GM12878 (cell line): Measurements from ENCODE around the gene RASGEF1B. TPM values are rescaled to one million over a fixed set of nuclear protein-coding genes. Genes with fewer than 3 reads are reported as not detected.

Source experiments
- ATAC-seq: fragments of 200-7000 bp; cut with Tn5 transposase; 3 replicates; pipeline ENCODE4 v1.9.1; 2020; ENCODE audit warnings: mild to moderate bottlenecking, moderate library complexity
- BruUV-seq: library from RNA; stranded (reverse); fragments of 400-500 nt; replicated peaks from 2 replicates; lab custom pipeline; 2021; lab: Mats Ljungman, UMichigan
- CTCF ChIA-PET: fragments of 300-600 bp; sonication (Branson Sonifier 250); formaldehyde crosslinking; extraction: SDS; loops from one replicate; lab custom pipeline; 2021; ENCODE audit warnings: inconsistent platforms; lab: Yijun Ruan, JAX
- POLR2A ChIA-PET: fragments of 350-600 bp; formaldehyde crosslinking; extraction: SDS; loops from one replicate; lab custom pipeline; 2021; ENCODE audit warnings: inconsistent platforms; lab: Charles Lee
- RAD21 ChIA-PET: fragments of 300-600 bp; sonication (Branson Sonifier 250); formaldehyde crosslinking; loops from one replicate; lab custom pipeline; 2023; ENCODE audit warnings: antibody characterized with exemption; ENCODE audit not compliant: unreplicated experiment; lab: Charles Lee
- SMC1A ChIA-PET: fragments of 300-600 bp; sonication (Branson Sonifier 250); formaldehyde crosslinking; loops from one replicate; lab custom pipeline; 2023; ENCODE audit not compliant: unreplicated experiment, uncharacterized antibody; lab: Charles Lee
- DNase-seq: peaks from one replicate; pipeline ENCODE4 v3.0.0-alpha.2; 2011; ENCODE audit warnings: low read depth, low spot score
- FAIRE-seq: peaks from 3 replicates; lab custom pipeline; 2011; peaks lifted over from hg19 to GRCh38; lab: Jason Lieb, UNC
- H2AFZ ChIP-seq: 2 replicates; pipeline ENCODE4 v1.6.0; 2011; ENCODE audit warnings: low read depth, low read length, control low read depth; ENCODE audit not compliant: control insufficient read depth
- H3K27ac ChIP-seq: 2 replicates; pipeline ENCODE4 v1.5.1; 2011; ENCODE audit warnings: control low read depth; ENCODE audit not compliant: control insufficient read depth, insufficient read depth
- H3K27me3 ChIP-seq, 2 experiments: replicated peaks in 1 of 2; 2 replicates each; pipeline versions ENCODE4 v1.6.0 to v1.6.1; 2011; ENCODE audit warnings: low read length in 1 of 2; ENCODE audit not compliant: control insufficient read depth in 2 of 2, insufficient read depth in 2 of 2
- H3K36me3 ChIP-seq, 2 experiments: 2 replicates each; pipeline ENCODE4 v1.5.1; 2011; ENCODE audit warnings: low read length in 1 of 2; ENCODE audit not compliant: control insufficient read depth in 2 of 2, insufficient read depth in 2 of 2
- H3K4me1 ChIP-seq: 2 replicates; pipeline ENCODE4 v1.6.1; 2011; ENCODE audit warnings: mild to moderate bottlenecking, low read length, moderate library complexity, mixed read lengths; ENCODE audit not compliant: control insufficient read depth, insufficient read depth
- H3K4me2 ChIP-seq: 2 replicates; pipeline ENCODE4 v1.6.0; 2011; ENCODE audit warnings: control low read depth; ENCODE audit not compliant: control insufficient read depth, insufficient read depth
- H3K4me3 ChIP-seq: fragments of 200-600 bp; sonication (generic); 2 replicates; pipeline ENCODE4 v1.5.1; 2016
- H3K79me2 ChIP-seq: 2 replicates; pipeline ENCODE4 v1.6.0; 2011; ENCODE audit warnings: low read length; ENCODE audit not compliant: control insufficient read depth, insufficient read depth
- H3K9ac ChIP-seq: 2 replicates; pipeline ENCODE4 v1.8.0; 2011; ENCODE audit warnings: low read length, control low read depth, mixed read lengths; ENCODE audit not compliant: control insufficient read depth, insufficient read depth
- H3K9me3 ChIP-seq: replicated peaks from 3 replicates; pipeline ENCODE4 v1.5.1; 2011; ENCODE audit warnings: mild to moderate bottlenecking, low read length; ENCODE audit not compliant: control insufficient read depth, insufficient read depth
- H4K20me1 ChIP-seq: 2 replicates; pipeline ENCODE4 v1.6.0; 2011; ENCODE audit not compliant: control insufficient read depth, insufficient read depth
- BHLHE40 ChIP-seq, 2 experiments: fragments of 450-650 bp in 1 of 2; IDR thresholded peaks; 2 replicates each; pipeline ENCODE4 v1.6.1; 2011 to 2017; ENCODE audit warnings: low read depth in 2 of 2, borderline replicate concordance in 1 of 2, improper control_type of control experiment in 1 of 2, low read length in 1 of 2, mild to moderate bottlenecking in 1 of 2
- GABPA ChIP-seq: IDR thresholded peaks from 2 replicates; pipeline ENCODE4 v1.6.1; 2014; ENCODE audit warnings: antibody characterized with exemption, low read depth, mild to moderate bottlenecking, inconsistent platforms
- NR2C1 ChIP-seq: fragments of 450-650 bp; IDR thresholded peaks from 2 replicates; pipeline ENCODE4 v1.6.1; 2017; ENCODE audit warnings: antibody characterized with exemption, mild to moderate bottlenecking, moderate library complexity
- PAX5 ChIP-seq: IDR thresholded peaks from 2 replicates; pipeline ENCODE4 v1.6.1; 2011; ENCODE audit warnings: low read depth, low read length, borderline replicate concordance
- PML ChIP-seq: IDR thresholded peaks from 2 replicates; pipeline ENCODE4 v1.6.1; 2012; ENCODE audit warnings: low read length, inconsistent platforms
- RUNX3 ChIP-seq: IDR thresholded peaks from 2 replicates; pipeline ENCODE4 v1.6.1; 2012; ENCODE audit warnings: low read length, inconsistent platforms
- SPI1 ChIP-seq: IDR thresholded peaks from 2 replicates; pipeline ENCODE4 v1.6.1; 2011; ENCODE audit warnings: low read depth, mild to moderate bottlenecking, low read length, moderate library complexity, borderline replicate concordance; ENCODE audit not compliant: insufficient read depth
- SRF ChIP-seq, 2 experiments: IDR thresholded peaks; 2 replicates each; pipeline ENCODE4 v1.6.1; 2011; ENCODE audit warnings: low read depth in 2 of 2, low read length in 2 of 2, mild to moderate bottlenecking in 1 of 2, moderate library complexity in 1 of 2
- YY1 ChIP-seq: IDR thresholded peaks from 2 replicates; pipeline ENCODE4 v1.6.1; 2011; ENCODE audit warnings: low read depth, mild to moderate bottlenecking, low read length
- WGBS: methylation state at CpG from one replicate; pipeline ENCODE4 v1.1.6; 2016; ENCODE audit warnings: low lambda C conversion rate; ENCODE audit not compliant: insufficient replicate concordance, insufficient coverage; ENCODE audit errors: missing lambda C conversion rate; 5-methylcytosine and 5-hydroxymethylcytosine counted together
- in situ Hi-C: fragments of 300-500 bp; cut with MboI; formaldehyde crosslinking; loops from 9 replicates; pipeline ENCODE4 v1.14.3; 2018; ENCODE audit warnings: mixed read lengths
- intact Hi-C: fragments of 100-400 bp; cut with micrococcal nuclease; formaldehyde crosslinking; loops from one replicate; pipeline ENCODE4 v1.14.2; 2022; ENCODE audit not compliant: unreplicated experiment
- polyA plus RNA-seq, 11 experiments: library from polyadenylated mRNA; depleted of rRNA in 4 of 11; unstranded in 6 of 11; stranded (reverse) in 5 of 11; fragments of >200 nt; fragmentation: Nextera tagmentation in 4 of 11; fragmentation: Illumina TruSeq in 1 of 11; extraction: Ambion mirVana in 4 of 11; extraction: Trizol in 1 of 11; gene quantifications; 1 replicate in 1 of 11; 2 replicates in 10 of 11; pipeline versions ENCODE4 v1.2.1 to v1.2.3, GENCODE V29; 2011 to 2016; ENCODE audit warnings: inconsistent platforms in 2 of 11, missing spikeins in 2 of 11, low read depth in 1 of 11
- total RNA-seq, 4 experiments: library from RNA; depleted of rRNA in 3 of 4; stranded (reverse); fragments of >200 nt in 3 of 4; fragmentation: Illumina TruSeq in 1 of 4; extraction: Trizol in 1 of 4; gene quantifications; 2 replicates each; pipeline versions ENCODE4 v1.2.1 to v1.2.3, GENCODE V29; 2013 to 2021
- TF ChIP-seq, protein P1 (sequence below): fragments of 450-650 bp; IDR thresholded peaks from 2 replicates; pipeline ENCODE4 v1.6.1; 2017; ENCODE audit warnings: mild to moderate bottlenecking, moderate library complexity

Gene RASGEF1B
- total and polyA plus RNA-seq, 10 of the 15 experiments (the other 5 are each of a cell fraction or from before 2014, with no cell fraction given), result 0.03 to 0.24 (median 0.10) TPM; not detected in 2

DNA sequence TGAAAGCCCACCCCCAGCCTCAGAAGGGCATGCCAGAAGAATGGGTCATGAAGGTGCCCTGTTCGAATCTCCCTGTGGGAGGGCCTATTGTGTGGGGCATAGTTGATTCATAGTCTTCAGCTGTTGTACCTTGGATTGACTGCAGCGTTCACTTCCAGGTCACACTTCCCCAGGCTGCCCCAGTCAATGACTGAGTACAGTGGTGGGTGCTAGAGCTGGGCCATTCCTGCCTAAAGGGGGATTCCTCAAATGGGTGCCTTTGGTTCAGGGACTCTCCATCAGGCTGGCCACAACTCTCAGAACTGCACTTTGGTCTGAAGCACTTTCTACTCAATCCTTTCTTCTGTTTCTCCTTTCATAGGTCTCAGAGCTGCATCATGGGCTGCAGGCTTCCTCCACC is 35.0 kb upstream of the RASGEF1B start:
- TF ChIP-seq PAX5 (peak; percentile 37; the same call in 1 of the 2 replicates), GABPA (peak; percentile 58; the same call in 1 of the 2 replicates), NR2C1 (peak; percentile 71), PML (no peak), SPI1 (peak; percentile 38; the same call in 1 of the 2 replicates), SRF (IDR thresholded peaks at IDR 0.05; ENCODE audit: low read depth in 2 of 2, low read length in 2 of 2) (no peak), RUNX3 (peak; percentile 59), YY1 (0 out of 2 replicates have a peak, but pooled peaks have one; percentile 29), BHLHE40 (IDR thresholded peaks at IDR 0.05; ENCODE audit: borderline replicate concordance in 1 of 2, low read depth in 2 of 2, low read length in 1 of 2) (peak in 1 of 2 experiments; percentile 17; a peak in 1 of 4 replicates)
- TF ChIP-seq, protein P1, sequence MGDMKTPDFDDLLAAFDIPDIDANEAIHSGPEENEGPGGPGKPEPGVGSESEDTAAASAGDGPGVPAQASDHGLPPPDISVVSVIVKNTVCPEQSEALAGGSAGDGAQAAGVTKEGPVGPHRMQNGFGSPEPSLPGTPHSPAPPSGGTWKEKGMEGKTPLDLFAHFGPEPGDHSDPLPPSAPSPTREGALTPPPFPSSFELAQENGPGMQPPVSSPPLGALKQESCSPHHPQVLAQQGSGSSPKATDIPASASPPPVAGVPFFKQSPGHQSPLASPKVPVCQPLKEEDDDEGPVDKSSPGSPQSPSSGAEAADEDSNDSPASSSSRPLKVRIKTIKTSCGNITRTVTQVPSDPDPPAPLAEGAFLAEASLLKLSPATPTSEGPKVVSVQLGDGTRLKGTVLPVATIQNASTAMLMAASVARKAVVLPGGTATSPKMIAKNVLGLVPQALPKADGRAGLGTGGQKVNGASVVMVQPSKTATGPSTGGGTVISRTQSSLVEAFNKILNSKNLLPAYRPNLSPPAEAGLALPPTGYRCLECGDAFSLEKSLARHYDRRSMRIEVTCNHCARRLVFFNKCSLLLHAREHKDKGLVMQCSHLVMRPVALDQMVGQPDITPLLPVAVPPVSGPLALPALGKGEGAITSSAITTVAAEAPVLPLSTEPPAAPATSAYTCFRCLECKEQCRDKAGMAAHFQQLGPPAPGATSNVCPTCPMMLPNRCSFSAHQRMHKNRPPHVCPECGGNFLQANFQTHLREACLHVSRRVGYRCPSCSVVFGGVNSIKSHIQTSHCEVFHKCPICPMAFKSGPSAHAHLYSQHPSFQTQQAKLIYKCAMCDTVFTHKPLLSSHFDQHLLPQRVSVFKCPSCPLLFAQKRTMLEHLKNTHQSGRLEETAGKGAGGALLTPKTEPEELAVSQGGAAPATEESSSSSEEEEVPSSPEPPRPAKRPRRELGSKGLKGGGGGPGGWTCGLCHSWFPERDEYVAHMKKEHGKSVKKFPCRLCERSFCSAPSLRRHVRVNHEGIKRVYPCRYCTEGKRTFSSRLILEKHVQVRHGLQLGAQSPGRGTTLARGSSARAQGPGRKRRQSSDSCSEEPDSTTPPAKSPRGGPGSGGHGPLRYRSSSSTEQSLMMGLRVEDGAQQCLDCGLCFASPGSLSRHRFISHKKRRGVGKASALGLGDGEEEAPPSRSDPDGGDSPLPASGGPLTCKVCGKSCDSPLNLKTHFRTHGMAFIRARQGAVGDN, result peak; percentile 50; the same call in 1 of the 2 replicates
- peaks cover 0 to 2% of the 10 kb centered on the region in 2 experiments; a peak in 2 of 4 replicates for H3K27me3 ChIP-seq
- CTCF ChIA-PET, result no interaction called here
- no peak overlapping the region for H3K27ac ChIP-seq
- H3K4me3 ChIP-seq, result no peak overlapping the region
- H3K9me3 ChIP-seq, result no peaks in the 10 kb centered on the region
- WGBS, result 0% methylated on average over 2 of the region's 2 CpGs
- RAD21 ChIA-PET, result interaction anchor here (1.2 kb wide), 1 partner anchor 40 kb away, joined by 3 read pairs; no protein-coding TSS in a partner anchor
- DNase-seq (peak; percentile 33), ATAC-seq (peak; percentile 90), FAIRE-seq (peak; percentile 13)
- POLR2A ChIA-PET, result no interaction called here
- no peaks in the 10 kb centered on the region for H3K4me1 ChIP-seq
- H3K9ac ChIP-seq, result no peak overlapping the region
- intact Hi-C loops (loop anchor here (5.0 kb wide), 1 partner anchor 56 kb away; no protein-coding TSS in a partner anchor), in situ Hi-C loops (no loop called here)
- H3K36me3 ChIP-seq, result no peaks in the 10 kb centered on the region
- no TSS peak for BruUV-seq
- no peaks in the 10 kb centered on the region for H3K79me2 ChIP-seq
- H3K4me2 ChIP-seq, result no peak overlapping the region
- SMC1A ChIA-PET, result interaction anchor here (1.1 kb wide), 1 partner anchor 16 kb away, joined by 3 read pairs; no protein-coding TSS in a partner anchor
- H2AFZ ChIP-seq, result no peak overlapping the region
- no peaks in the 10 kb centered on the region for H4K20me1 ChIP-seq
